ENCODE data around the gene ECE1.
"Not testable (repeated sequence)": the region's sequence is repeated elsewhere in the genome, so short reads cannot be mapped to it uniquely, and the experiment has no call there.

Gene ECE1

DNA sequence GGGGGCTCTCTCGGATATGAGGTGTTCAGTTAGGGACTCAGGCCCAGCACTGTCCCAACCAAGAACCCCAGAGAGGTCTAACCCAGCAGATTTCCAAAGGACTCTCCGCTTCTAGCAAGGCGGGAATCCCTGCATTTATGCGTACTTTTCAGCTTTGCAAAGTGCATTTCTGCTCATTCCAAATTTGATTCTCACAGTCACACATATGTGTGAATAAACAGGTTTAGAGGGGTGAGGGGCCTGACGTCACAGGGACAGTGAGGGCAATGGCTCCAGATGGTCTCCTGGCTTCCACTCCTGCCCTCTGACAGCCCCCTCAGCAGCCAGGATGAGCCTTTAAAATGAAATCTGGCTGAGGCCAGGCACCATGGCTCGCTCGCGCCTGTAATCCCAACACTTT lies 921 bp upstream of the ECE1 start:
- no peak for DNase-seq (ENCODE audit: low read depth)

DNA sequence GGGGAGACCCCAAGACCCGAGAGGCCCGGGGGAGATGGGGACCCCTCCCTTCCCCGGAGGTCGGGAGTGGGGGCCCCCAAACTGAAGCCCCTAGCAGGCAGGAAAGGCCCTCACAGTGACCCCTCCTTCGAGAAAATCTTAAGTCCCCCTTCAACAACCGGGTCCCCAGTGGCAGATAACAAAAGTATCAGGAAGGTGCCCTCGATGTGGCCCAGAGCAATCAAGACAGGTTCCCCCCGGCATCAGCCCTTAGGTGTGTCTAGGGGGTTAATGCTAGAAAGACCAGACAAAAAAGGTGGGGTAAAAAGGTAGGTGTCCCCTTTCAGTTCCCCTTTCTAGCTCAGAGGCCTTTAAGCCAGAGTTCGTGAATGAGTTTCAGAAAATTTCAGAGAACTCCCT lies 282 bp upstream of the ECE1 start:
- DNase-seq (ENCODE audit: low read depth): no peak

DNA sequence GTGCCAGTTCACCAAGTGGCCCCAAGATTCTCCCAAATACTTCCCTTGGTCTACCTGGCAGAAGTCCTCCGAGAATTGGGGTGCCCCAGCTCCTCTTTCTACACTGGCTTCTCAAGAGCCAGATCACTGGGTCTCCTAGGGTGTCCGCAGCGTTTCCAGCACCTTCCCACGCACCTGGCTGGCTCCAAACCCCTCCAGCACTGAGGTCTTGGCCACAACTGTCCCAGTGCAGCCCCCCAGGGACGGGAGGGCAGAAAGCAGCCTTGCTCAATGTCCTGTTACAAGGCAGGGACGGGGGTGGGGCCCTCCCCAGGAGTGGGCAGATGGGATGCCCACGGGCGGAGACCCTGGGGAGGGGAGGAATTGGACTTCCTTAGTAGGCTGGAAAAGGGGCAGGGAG lies 1.1 kb downstream of the ECE1 start:
- DNase-seq (ENCODE audit: low read depth): no peak

DNA sequence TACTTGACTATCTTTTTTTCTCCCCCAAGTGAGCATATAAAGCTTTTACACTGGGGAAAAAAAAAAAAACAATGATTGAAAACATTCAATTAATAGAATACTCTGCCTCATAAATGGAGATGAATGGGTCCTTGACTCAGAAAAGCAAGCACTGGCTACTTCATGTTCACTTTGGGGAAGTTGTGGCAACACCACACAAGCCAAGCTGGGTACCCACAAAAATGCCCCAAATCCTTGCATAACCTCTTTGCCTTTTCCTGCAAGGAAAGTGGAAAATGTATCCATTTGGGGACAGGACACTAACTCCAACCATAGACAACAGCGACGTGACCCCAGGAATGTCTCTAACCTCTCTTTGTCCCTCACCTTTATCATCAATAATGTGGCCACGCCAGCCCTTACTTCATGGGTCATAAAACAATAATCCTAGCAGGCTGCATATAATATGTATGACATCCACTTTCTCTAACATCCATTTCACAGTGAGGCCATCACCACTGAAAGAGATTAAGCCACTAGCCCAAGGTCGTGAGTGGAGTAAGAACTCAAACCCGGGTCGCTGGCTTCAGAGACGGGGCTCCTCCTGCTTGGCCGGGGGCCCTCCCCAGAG lies 2.3 kb downstream of the ECE1 start:
- no peak for DNase-seq (ENCODE audit: low read depth)

DNA sequence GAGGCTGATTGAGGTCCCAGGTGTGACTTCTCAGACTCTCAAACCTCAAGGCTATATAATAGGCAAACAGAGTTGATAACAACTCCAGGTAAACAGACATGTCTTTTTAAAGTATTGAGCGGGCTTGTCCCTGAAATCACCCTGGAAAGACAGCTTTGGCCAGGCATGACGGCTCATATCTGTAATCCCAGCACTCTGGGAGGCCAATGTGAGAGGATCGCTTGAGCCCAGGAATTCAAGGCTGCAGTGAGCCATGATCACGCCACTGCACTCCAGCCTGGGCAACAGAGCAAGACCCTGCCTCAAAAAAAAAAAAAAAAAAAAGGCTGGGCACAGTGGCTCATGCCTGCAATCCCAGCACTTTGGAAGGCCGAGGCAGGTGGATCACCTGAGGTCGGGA lies 4.9 kb downstream of the ECE1 start:
- not testable (repeated sequence) for DNase-seq (ENCODE audit: low read depth)

DNA sequence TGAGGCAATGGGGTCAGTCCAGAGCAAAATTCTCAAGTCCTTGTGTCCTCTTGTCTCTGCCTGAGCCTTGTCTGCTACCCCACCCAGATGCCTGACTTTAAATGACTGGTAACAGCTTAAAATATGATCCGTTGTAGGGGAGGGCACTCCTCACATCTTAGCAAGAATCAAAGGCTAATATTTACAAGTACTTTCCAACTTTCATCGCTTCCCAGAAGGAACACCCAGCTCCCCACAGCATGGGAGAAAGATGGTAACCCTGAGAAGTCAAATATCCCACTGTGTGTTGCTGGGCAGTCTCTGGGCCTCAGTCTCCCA lies 5.2 kb downstream of the ECE1 start:
- no peak for DNase-seq (ENCODE audit: low read depth)

DNA sequence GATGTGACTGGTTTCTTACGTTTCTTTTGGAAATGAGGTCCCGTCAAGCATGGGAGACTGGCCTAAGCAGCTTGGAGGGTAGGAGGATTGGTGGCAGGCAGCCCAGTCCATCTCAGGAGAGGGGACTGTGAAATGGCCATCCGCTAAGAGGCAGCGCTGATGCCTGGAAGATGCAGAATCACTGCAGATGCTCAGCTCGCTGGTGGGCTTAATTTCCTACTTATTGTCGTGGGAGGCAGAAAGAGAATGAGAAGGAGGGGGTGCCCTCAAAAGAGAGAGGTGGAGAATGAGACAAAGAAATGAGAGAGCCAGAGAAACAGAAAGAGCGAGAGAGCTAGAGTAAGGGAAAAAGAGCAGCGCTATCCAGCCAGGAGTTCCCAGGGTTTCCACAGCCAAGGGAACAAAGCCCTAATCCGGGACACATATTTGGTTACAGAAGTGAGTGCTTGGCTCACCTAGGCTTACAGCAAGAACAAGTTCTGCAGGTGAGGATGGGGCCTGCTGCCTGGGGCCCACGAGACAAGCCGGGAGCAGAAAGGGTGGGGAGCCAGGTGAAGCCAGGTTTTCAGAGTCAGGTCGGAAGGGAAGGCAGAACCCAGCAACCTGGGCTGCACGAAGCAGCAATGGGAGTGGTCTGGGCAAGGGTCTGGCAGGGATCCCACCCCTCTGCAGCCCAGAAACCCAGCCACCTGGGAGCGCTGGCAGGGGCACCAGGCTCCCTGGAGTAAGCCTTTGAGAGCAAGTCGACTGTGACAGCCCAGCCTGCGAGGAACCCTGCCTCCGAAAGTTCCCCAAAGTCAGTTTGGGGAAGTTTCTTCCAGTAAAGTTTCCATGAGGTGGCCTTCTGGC lies 5.8 kb downstream of the ECE1 start:
- no peak for DNase-seq (ENCODE audit: low read depth)

DNA sequence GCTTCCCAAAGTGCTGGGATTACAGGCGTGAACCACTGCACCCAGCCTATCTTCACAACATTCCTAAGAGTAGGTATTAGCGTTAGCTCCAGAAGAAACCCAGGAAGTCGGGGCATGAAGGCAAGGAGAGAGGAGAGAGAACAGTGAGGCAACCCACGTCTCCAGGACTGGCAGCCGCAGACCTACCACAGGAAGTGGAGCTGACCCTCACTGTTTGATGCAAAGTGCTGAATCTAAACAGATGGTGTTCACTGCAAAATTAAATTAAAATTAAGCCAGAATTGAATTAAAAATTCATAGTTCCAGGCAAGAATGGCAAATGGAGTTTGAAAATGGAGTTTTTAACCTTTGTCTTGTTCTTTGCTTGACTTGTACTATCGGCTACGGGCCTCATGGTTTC lies 6.7 kb downstream of the ECE1 start:
- no peak for DNase-seq (ENCODE audit: low read depth)

DNA sequence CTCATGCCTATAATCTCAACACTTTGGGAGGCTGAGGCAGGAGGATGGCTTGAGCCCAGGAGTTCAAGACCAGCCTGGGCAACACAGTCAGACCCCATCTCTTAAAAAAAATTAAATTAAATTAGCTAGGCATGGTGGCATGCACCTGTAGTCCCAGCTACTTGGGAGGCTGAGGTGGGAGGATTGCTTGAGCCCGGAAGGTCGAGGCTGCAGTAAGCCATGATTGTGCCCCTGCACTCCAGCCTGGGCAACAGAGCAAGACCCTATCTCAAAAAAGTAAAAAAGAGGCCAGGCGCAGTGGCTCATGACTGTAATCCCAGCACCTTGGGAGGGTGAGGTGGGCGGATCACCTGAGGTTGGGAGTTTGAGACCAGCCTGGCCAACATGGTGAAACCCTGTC lies 8.2 kb downstream of the ECE1 start:
- DNase-seq (ENCODE audit: low read depth): not testable (repeated sequence)

DNA sequence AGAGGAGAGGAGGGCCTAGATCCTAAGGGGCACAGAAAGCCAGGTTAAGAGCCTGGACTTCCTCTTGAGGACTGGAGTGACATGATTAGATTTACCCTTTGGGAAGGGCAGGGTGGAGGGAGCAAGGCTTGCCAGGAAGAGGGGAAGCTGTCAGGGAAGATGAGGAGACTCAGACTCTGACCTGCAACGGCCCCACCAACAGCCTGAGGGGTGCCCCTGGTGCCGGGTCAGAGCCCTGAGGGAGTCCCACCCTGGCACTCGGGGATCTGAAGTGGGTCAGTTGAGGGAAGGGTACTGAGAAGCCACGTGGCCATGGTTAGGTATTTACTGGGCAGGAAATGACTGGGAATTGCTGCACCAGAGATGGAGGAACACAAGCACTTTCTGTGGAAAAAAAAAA lies 9.8 kb downstream of the ECE1 start:
- no peak for DNase-seq (ENCODE audit: low read depth)

DNA sequence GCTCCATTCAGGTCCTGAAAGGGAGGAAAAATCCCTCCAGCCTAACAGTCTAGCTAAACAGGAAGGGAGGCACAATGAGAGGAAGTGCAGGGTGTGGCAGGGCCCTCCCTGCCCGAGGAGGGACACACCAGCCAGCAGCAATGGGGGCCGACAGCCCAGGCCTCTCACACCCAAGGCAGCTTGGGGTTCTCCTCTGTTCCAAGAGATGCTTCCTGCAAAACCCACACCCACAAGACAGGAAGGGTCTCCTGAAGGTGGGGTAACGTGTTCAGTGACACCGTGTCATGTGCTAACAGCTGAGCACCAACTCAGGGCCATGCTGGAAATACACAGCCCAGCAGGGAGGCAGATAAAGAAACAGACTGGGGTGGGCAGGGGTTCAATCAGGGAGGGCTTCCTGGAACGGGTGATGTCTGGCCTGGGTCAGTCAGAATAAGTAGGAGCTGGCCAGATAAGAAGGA lies 10.2 kb downstream of the ECE1 start:
- DNase-seq (ENCODE audit: low read depth): no peak

DNA sequence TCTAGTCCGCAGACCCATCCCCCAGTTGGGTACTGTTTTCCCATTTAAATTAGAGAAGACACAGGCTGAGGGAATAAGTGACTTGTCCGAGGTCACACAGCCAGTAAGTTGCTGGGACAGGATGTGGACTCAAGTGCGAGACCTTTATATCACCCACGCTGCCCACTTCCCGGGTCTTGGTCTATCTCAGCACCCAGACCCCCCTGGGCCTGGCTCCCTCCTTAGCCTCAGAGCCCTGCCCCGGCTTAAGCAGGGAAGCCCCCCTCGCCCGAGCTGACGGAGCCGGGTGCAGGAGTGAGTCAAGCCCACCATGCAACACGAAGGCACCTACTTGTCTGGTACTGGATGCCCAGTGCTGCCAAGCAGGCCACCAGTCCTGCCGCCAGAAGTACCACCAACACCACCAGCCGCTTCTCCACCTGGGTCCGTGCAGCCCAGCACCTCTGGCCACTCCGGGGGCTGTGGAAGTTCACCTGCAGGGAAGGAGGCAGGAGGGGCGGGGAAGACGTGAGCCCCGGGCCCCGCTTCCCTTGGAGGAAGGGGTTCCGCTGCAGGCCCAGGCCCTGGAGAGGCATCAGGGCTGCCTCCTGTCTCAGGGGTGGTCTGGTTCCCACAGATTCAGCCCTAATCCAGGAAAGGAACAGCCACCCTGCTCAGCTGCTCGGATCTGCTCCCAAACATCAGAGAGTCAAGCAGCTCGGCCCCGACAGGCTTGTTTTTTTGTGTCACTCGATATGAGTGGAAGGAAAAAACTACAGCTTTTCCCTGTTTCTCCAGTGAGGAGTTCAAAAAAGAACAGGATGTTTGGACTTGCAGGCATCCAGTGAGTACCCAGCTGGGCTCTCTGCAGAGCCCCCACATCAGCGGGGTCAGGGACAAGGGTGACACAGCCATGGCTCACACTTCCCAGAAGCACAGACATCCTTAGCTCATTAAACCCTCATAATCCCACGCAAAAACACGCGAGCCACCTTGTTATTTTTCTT lies 11.1 kb downstream of the ECE1 start:
- no peak for DNase-seq (ENCODE audit: low read depth)

DNA sequence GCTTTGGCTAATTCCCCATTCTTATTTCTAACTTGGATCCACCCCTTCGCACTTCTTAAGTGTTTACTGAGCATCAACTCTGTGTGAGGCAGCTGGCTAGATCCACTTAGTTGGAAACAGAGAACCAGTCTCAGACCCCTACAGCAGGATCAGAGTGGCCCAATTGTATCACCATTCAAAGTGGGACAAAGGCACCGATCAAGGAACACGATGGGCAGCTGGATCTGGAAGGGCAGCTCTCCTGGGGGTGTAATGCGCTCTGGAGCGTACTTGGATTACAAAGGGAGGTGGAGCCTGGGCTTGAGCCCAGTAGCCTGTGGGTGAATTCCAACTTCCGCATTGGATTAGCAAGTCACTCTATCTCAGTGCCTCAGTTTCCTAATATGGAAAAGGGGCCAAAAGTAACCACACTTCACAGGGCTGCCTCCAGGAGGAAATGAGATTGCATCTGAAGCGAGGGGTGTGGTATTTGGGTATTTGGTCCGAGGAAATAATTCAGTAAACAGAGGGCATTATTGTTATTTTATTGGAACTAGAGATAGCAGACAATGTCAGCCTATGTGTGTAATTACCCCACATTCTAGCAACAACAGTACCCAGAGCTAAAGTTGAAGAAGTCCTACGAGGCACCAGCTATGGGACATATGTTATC lies 11.9 kb downstream of the ECE1 start:
- peak; percentile 80 for DNase-seq (ENCODE audit: low read depth)

DNA sequence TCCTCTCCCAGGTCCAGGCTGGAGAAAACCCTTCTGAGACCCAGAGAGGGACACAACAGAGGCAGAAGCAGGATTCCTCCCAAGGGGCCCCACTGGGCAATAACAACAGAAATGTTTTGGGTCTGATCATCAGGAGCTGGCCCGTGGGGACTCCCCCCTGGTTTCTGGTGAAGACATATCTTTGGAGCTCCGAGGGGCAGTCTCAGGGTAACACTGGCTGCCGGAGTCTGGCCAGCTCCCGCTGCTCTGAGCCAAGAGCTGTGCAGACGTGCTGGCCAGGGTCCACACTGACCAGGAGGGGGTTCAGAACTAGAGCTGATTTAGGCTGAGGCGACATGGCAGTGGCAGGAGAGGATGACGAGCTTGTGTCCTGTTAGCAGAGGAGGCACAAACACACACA lies 13.1 kb downstream of the ECE1 start:
- no peak for DNase-seq (ENCODE audit: low read depth)

DNA sequence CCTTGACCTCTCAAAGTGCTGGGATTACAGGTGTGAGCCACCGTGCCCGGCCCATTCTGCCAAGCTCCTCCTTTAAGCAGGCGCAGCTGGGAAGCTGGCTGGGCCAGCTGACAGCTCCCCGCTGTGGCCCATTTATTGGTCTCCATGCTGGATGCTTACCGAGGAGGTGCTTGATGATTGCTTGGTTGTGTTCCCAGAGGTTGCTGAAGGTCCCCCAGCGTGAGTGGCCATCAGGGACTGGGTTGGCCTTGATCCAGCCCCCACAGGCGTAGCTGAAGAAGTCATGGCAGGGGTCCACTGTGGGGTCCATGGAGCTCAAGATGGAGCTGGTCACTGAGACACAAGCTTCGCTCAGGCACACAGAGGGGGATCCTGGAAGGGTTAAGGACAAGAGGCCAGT lies 17.7 kb downstream of the ECE1 start:
- DNase-seq (ENCODE audit: low read depth): no peak

DNA sequence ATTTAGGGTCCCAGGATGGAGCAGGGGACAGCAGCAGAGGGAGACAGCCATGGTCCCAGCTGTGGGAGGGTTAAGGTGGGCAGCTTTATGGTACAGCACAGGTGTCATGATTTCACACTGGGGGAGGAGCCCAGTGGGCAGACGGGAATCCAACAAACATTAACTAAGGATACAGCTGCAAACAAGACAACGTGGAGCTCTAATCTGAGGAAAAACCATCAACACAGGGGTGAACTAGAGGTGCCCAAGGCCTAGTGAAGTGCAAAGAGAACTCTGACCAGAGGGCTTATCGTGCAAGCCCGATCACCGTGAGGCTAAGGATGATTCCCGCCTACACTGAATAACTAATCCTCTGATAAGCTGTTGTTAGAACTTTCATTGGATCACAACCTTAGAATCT lies 18.7 kb downstream of the ECE1 start:
- no peak for DNase-seq (ENCODE audit: low read depth)

DNA sequence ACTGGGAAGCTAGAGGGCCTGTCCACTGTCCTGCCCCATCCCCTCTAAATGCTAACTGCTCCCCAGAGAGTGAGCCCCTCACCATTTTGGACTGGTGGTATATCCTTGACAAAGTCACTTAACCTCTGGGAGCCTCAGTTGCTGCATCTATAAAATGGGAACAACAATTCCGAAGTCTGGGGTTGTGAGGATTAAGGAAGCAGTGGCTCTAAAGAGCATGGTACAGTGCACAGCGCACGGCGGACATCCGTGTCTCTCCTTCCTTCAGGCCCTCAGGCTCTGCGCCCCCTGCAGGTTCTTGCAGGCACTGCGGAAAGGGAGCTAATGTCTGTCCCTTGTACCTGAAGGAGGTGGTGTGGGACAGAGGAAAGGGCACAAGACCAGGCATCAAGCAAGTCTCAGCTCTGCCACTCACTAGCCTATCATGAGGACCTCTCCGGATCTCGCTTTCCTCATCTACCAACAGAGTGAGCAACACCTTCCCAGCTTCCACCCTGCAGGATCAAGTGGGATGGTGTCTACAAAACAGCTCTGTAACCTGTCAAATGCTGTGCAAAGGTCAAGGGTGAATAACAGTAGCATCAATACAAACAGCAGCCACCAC lies 20.1 kb downstream of the ECE1 start:
- DNase-seq (ENCODE audit: low read depth): peak; percentile 55

DNA sequence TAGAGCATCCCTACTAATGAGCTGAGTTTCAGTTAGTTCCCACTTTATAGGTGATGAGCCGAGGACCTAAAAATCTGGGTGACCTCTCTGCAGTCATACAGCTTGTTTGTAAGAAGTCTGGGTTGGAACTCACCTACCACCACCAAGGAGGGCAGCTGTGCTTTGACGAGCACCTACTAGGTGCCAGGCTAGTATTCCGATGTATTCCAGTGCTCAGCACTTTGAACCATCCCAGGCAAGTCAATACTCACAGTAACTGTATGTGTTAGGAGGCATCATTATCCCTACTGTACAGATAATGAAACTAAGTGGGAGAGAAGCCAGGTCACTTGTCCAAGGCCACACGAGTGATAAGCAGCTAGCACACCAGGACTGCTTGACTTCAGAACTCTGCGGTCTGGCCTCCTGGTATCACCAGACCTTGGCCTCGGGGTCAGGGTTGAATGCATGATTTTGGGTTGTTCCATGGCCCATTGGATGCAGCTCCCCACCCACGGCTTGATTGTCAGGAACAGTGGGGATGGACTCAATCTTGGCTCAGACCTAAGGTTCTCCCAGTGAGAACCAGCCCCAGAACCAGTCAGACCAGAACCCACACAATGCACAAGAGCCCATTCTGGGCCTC lies 20.7 kb downstream of the ECE1 start:
- DNase-seq (ENCODE audit: low read depth): no peak

DNA sequence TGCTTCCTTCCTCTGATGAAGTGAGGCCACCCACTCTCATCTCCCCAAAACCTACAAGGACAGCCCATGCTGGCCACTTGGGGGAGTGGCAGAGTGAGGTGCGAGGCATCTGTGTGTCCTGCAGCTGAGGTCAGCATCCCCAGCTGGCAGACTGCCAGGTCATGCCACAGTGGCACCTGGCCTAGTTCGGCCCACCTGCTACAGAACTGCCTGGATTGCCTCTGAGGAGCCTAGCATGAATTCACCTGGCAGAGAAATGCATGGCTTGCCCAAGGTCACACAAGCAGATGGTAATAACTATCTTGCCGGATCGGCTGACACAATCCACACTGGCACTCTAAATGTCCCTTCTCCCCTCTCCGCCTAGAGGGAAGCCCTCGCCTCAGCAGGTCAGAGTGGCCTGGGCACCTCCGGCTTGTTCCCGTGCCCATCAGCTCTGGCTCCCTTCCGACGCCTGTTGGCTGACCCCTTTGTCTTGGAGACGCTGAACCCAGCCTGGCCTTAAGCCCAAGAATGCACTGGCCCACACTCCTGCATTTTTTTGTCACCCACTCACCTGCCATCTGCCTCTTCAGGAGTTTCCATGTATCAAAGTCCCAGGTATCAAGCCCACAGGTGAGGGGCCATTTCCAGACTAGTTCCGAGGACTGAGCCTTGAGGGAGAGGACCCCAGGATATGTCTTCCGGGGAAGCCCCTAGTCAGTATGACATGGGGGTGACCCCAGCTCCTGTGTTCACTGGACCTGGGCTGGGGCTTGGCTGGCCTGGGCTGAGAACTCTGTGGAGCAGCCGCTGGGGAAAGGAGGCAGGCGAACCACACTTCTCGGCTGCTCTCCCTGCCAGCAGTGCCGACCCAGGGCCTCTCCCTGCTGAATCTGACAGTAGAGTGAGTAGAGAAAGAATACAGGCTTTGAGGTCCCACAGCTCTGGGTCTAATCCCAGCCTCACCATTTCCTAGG lies 21.7 kb downstream of the ECE1 start:
- no peak for DNase-seq (ENCODE audit: low read depth)

Data from iris pigment epithelial cell (primary cell).